ENCODE data around the gene RAB11FIP3. TPM values are rescaled to one million over a fixed set of nuclear protein-coding genes. Genes with fewer than 3 reads are reported as not detected.

RAB11FIP3 gene
- total and polyA plus RNA-seq, 9 of the 15 experiments (the other 6 are each of a cell fraction or from before 2014, with no cell fraction given) = 0.46 to 13.1 (median 4.3) TPM

DNA sequence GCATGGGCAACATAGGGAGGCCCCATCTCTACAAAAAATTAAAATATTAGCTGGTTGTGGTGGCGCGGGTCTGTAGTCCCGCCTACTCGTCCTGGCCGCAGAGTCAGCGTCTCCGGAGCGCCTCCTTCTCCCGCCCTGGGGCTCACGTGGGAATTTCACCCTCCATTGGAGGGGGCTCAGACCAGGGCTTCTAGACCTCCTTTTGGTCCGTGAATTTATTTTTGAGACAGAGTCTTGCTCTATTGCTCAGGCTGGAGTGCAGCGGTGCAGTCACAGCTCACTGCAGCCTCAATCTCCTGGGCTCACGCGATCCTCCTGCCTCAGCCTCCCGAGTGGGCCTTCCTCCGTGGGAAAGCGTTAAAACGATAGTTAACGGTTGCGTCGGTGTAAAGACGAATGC is 28.8 kb upstream of the RAB11FIP3 start (continued):
- TF ChIP-seq, protein P1, sequence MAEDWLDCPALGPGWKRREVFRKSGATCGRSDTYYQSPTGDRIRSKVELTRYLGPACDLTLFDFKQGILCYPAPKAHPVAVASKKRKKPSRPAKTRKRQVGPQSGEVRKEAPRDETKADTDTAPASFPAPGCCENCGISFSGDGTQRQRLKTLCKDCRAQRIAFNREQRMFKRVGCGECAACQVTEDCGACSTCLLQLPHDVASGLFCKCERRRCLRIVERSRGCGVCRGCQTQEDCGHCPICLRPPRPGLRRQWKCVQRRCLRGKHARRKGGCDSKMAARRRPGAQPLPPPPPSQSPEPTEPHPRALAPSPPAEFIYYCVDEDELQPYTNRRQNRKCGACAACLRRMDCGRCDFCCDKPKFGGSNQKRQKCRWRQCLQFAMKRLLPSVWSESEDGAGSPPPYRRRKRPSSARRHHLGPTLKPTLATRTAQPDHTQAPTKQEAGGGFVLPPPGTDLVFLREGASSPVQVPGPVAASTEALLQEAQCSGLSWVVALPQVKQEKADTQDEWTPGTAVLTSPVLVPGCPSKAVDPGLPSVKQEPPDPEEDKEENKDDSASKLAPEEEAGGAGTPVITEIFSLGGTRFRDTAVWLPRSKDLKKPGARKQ (CRISPR knock-in tag; IDR thresholded peaks at IDR 0.05) = no peak
- TF ChIP-seq GTF2F1 (IDR thresholded peaks at IDR 0.05; ENCODE audit: low read depth, low read length) = 0 out of 2 replicates have a peak, but pooled peaks have one; percentile 49
- TF ChIP-seq NCOA1 (IDR thresholded peaks at IDR 0.05; ENCODE audit: low read depth) = 0 out of 2 replicates have a peak, but pooled peaks have one; percentile 16
- no peak for TF ChIP-seq EHMT2 (IDR thresholded peaks at IDR 0.05)
- no peak for TF ChIP-seq EGR1 (conservative IDR thresholded peaks at IDR 0.05)
- TF ChIP-seq MIER1 (IDR thresholded peaks at IDR 0.05; ENCODE audit: low read depth) = no peak
- 0 out of 2 replicates have a peak, but pooled peaks have one; percentile 68 for TF ChIP-seq FOXP1 (CRISPR knock-in tag; IDR thresholded peaks at IDR 0.05)
- no peak for TF ChIP-seq U2AF1 (optimal IDR thresholded peaks at IDR 0.05; ENCODE audit: low read depth, low read length)
- TF ChIP-seq MYNN (IDR thresholded peaks at IDR 0.05) = no peak
- no peak for TF ChIP-seq MYNN (CRISPR knock-in tag; IDR thresholded peaks at IDR 0.05)
- TF ChIP-seq, protein P2, sequence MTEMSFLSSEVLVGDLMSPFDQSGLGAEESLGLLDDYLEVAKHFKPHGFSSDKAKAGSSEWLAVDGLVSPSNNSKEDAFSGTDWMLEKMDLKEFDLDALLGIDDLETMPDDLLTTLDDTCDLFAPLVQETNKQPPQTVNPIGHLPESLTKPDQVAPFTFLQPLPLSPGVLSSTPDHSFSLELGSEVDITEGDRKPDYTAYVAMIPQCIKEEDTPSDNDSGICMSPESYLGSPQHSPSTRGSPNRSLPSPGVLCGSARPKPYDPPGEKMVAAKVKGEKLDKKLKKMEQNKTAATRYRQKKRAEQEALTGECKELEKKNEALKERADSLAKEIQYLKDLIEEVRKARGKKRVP (CRISPR knock-in tag; IDR thresholded peaks at IDR 0.05) = no peak
- TF ChIP-seq CBX5 (IDR thresholded peaks at IDR 0.05; ENCODE audit: borderline replicate concordance, low read depth) = no peak
- TF ChIP-seq, protein P3, sequence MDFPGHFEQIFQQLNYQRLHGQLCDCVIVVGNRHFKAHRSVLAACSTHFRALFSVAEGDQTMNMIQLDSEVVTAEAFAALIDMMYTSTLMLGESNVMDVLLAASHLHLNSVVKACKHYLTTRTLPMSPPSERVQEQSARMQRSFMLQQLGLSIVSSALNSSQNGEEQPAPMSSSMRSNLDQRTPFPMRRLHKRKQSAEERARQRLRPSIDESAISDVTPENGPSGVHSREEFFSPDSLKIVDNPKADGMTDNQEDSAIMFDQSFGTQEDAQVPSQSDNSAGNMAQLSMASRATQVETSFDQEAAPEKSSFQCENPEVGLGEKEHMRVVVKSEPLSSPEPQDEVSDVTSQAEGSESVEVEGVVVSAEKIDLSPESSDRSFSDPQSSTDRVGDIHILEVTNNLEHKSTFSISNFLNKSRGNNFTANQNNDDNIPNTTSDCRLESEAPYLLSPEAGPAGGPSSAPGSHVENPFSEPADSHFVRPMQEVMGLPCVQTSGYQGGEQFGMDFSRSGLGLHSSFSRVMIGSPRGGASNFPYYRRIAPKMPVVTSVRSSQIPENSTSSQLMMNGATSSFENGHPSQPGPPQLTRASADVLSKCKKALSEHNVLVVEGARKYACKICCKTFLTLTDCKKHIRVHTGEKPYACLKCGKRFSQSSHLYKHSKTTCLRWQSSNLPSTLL (IDR thresholded peaks at IDR 0.05) = peak; percentile 91
- no peak for TF ChIP-seq ZNF57 (CRISPR knock-in tag; IDR thresholded peaks at IDR 0.05)
- TF ChIP-seq MCM3 (IDR thresholded peaks at IDR 0.05) = no peak
- TF ChIP-seq, protein P4, sequence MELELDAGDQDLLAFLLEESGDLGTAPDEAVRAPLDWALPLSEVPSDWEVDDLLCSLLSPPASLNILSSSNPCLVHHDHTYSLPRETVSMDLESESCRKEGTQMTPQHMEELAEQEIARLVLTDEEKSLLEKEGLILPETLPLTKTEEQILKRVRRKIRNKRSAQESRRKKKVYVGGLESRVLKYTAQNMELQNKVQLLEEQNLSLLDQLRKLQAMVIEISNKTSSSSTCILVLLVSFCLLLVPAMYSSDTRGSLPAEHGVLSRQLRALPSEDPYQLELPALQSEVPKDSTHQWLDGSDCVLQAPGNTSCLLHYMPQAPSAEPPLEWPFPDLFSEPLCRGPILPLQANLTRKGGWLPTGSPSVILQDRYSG (tag; conservative IDR thresholded peaks at IDR 0.05; ENCODE audit: low read depth) = no peak
- TF ChIP-seq LEF1 (IDR thresholded peaks at IDR 0.05) = no peak
- peak; percentile 66 for TF ChIP-seq RAD51 (IDR thresholded peaks at IDR 0.05; ENCODE audit: borderline replicate concordance, low read depth)
- TF ChIP-seq, protein P5, sequence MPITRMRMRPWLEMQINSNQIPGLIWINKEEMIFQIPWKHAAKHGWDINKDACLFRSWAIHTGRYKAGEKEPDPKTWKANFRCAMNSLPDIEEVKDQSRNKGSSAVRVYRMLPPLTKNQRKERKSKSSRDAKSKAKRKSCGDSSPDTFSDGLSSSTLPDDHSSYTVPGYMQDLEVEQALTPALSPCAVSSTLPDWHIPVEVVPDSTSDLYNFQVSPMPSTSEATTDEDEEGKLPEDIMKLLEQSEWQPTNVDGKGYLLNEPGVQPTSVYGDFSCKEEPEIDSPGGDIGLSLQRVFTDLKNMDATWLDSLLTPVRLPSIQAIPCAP (CRISPR knock-in tag; IDR thresholded peaks at IDR 0.05; ENCODE audit: borderline replicate concordance) = no peak
- no peak; the same call in none of the 2 replicates for TF ChIP-seq MTA3 (IDR thresholded peaks at IDR 0.05; ENCODE audit: borderline replicate concordance)
- TF ChIP-seq, protein P6, sequence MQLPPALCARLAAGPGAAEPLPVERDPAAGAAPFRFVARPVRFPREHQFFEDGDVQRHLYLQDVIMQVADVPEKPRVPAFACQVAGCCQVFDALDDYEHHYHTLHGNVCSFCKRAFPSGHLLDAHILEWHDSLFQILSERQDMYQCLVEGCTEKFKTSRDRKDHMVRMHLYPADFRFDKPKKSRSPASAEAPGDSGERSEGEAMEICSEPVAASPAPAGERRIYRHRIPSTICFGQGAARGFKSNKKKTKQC (CRISPR knock-in tag; IDR thresholded peaks at IDR 0.05) = no peak
- TF ChIP-seq TBP (optimal IDR thresholded peaks at IDR 0.05; ENCODE audit: low read depth, low read length) = peak; percentile 40
- no peak for TF ChIP-seq BRF1 (IDR thresholded peaks at IDR 0.05; ENCODE audit: borderline replicate concordance, extremely low read depth, insufficient read length)
- TF ChIP-seq C11orf30 (IDR thresholded peaks at IDR 0.05; ENCODE audit: low read depth) = no peak
- TF ChIP-seq ZNF143 (CRISPR knock-in tag; IDR thresholded peaks at IDR 0.05) = no peak

Data from K562 (cell line).